ENCODE results near the gene CACNA1C.
A peak's percentile ranks its signal among the peaks of the same experiment; 100 is the strongest.

Gene CACNA1C

DNA sequence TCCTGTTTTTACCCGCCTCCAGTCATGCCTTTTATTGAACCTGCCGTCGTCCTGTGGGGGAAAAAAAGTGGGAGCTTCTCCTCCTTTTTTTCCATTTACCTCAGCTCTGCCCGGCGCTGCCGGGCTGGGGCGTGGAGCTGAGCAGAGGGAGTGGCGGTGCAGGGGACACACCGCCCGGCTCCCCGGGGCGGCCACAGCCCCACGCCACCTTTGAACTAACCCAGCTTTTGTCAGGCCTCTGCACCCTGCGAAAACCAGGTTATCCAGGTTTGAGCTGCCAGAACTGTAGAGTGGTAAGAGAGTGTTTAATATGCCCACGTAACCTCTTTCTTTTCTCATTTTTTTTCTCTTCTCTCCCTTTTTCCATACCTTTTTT lies 581.0 kb downstream of the CACNA1C start:
- TF ChIP-seq, protein P1, sequence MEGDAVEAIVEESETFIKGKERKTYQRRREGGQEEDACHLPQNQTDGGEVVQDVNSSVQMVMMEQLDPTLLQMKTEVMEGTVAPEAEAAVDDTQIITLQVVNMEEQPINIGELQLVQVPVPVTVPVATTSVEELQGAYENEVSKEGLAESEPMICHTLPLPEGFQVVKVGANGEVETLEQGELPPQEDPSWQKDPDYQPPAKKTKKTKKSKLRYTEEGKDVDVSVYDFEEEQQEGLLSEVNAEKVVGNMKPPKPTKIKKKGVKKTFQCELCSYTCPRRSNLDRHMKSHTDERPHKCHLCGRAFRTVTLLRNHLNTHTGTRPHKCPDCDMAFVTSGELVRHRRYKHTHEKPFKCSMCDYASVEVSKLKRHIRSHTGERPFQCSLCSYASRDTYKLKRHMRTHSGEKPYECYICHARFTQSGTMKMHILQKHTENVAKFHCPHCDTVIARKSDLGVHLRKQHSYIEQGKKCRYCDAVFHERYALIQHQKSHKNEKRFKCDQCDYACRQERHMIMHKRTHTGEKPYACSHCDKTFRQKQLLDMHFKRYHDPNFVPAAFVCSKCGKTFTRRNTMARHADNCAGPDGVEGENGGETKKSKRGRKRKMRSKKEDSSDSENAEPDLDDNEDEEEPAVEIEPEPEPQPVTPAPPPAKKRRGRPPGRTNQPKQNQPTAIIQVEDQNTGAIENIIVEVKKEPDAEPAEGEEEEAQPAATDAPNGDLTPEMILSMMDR (IDR thresholded peaks at IDR 0.05; ENCODE audit: low read depth, low read length): no peak
- H3K4me3 ChIP-seq (ENCODE audit: low read depth, low read length): no peak overlapping the region

DNA sequence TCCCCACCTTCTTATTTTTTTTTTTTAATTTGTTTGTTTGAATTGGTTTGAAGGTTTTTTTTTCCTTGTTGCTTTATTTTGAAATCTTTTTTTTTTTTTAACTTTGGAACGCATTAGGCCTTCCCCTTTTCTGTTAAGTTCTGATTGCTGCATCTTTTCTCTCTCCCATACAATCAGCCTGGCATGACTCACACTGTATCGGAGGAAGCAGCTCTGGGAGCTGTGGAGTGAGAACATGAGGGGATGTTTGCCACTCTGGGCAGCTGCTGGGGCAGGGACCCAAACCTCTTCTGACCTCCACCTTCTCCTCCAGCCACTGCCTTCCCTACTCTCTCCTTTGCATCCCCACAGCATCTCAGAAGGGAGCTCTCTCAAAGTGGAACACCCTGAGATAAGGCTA lies 581.7 kb downstream of the CACNA1C start:
- no peak overlapping the region for H3K4me3 ChIP-seq (ENCODE audit: low read depth, low read length)
- TF ChIP-seq, protein P1 (IDR thresholded peaks at IDR 0.05; ENCODE audit: low read depth, low read length): no peak

DNA sequence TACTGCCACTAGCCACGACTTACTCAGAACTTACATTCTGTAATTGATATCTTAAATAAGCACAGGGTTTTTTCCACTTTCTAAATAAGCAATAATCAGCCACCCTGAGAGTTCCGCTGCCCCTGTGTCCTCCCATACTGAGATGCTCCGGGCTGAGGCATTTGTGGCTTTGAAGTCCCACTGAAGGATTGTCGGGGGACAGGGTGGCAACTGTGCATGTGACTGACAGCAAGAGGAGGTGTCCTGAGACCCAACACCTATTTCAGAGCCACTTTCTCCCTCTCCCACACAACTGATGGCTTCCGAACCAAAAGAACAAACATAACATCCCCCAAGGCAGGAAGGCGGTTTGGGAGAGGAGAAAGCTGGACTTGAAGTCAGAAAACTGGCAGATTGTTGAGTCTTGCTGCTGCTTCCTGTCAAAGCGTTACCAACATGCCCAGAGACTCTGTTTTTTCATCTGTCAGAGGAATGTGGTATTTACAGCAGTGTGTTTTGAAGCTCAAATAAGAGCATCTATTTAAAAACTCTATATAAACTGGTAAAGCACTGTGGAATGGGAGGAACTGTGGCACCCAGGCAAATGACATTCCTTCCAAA lies 584.1 kb downstream of the CACNA1C start:
- no peak overlapping the region for H3K4me3 ChIP-seq (ENCODE audit: low read depth, low read length)
- TF ChIP-seq, protein P1 (IDR thresholded peaks at IDR 0.05; ENCODE audit: low read depth, low read length): no peak

DNA sequence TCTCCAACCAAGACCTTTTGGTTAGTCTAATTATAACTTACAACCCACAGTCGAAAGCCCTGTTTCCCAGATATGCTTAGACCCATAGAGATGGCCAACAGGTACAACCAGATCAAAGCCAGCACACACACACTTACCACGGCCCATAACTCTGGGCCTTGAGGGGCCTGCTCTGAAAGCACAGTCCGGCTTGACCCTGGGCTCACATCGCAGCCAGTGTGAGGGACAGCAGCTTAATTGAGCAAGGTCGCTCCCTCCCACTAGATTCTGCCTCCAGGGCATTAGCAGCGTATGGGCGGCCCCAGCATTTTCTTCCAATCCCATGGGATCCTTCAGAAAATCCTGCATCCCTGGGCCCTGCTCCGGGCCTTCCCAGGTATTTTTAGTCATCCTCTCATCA lies 584.6 kb downstream of the CACNA1C start:
- TF ChIP-seq, protein P1 (IDR thresholded peaks at IDR 0.05; ENCODE audit: low read depth, low read length): no peak
- no peak overlapping the region for H3K4me3 ChIP-seq (ENCODE audit: low read depth, low read length)

DNA sequence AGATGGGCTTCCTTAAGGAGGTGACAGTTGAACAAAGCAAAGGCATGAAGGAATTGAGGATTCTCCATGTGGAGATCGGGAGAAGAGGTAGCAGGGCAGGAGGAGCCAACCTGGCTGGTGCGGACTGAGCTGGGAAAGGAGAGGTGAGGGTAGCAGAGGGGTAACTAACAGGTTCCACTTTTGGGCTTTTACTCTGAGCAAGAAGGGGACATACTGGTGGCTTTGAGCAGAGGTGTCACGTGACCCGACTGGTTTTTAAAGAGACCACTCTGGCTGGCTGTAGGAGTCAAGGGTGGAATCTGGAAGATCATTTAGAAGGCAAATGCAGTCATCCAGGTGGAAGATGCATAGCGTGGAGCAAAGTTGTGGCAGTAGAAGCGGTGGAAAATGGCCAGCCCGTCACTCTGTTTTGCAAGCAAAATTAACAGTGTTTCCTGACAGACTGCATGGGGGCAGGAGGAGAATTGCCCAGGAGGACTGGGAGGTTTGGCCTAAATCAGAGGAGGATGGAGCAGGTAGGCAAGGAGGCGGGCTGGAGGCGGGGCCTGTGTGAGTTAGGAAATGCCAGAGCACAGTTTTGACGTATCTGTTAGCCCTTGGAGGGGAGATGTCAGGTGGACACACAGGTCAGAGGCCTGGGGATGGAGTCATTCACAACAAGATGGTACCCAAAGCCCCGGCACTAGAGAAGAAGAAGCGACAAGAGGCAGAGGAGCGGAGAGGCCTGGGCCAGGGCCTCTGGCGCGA lies 585.7 kb downstream of the CACNA1C start:
- no peak overlapping the region for H3K4me3 ChIP-seq (ENCODE audit: low read depth, low read length)
- TF ChIP-seq, protein P1 (IDR thresholded peaks at IDR 0.05; ENCODE audit: low read depth, low read length): no peak

DNA sequence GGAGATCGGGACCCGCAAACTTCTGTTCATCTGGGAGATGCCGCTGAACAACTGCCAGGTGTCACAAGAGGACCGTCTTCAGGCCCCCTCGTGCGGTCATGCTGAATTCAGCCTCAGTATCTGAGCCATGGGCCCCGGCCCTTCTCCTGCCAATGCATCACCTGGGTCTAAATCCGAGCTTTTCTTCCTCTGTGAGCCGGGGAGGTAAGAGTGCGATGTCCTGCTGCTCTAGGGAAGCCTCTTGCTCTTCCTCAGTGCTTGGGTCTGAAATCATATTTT lies 586.2 kb downstream of the CACNA1C start:
- H3K4me3 ChIP-seq (ENCODE audit: low read depth, low read length): no peak overlapping the region
- TF ChIP-seq, protein P1 (IDR thresholded peaks at IDR 0.05; ENCODE audit: low read depth, low read length): no peak

DNA sequence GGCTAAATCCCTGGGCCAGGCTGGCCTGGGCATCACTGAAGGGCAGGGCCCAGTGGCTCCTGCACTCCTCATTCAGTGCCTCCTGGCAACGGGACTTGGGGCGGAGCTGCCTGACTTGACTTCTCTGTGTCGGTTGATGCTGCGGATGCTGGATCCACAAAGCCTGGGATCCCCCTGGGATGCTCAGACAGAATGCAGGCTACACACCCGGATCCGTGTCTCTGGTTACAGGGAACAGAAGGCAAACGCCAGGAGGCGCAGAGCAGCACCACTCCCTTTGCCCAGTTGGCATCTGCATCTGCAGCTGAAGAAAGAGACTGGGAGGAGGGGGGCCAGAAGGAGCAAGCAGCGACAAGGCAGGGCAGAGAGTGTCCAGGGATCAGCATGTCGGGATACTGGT lies 587.5 kb downstream of the CACNA1C start:
- TF ChIP-seq, protein P1 (IDR thresholded peaks at IDR 0.05; ENCODE audit: low read depth, low read length): peak; percentile 5; the same call in 1 of the 2 replicates
- no peak overlapping the region for H3K4me3 ChIP-seq (ENCODE audit: low read depth, low read length)

Data from WI38 (cell line).